ENCODE results near the gene NKTR.

GRCh38 chr3:42665050-42665878, 64.8 kb downstream of the NKTR start:
- no peak for TF ChIP-seq YY1 (IDR thresholded peaks at IDR 0.05; ENCODE audit: insufficient read depth, insufficient read length)
- TF ChIP-seq ZNF274 (IDR thresholded peaks at IDR 0.05; ENCODE audit: low read depth, low read length) = no peak

All from NT2/D1 (cell line).